ENCODE results near the gene GABRR3. TPM values are rescaled to one million over a fixed set of nuclear protein-coding genes. Genes with fewer than 3 reads are reported as not detected.

Gene GABRR3
- total RNA-seq, 1 experiment from 2014 or later = not detected

GRCh38 chr3:98041350-98041749 lies 6.2 kb upstream of the GABRR3 start:
- DNase-seq (ENCODE audit: low read depth, low spot score) = no peak
- Histone ChIP-seq H3K27me3 (ENCODE audit: control insufficient read depth, insufficient read depth, low read length) (peaks cover 11% of the 10 kb centered on the region), H3K9me3 (ENCODE audit: control insufficient read depth, insufficient read depth, low read depth, low read length) (no peaks in the 10 kb centered on the region), H3K4me1 (ENCODE audit: control insufficient read depth, insufficient read depth, low read length) (no peaks in the 10 kb centered on the region), H3K4me3 (ENCODE audit: low read depth in 2 of 2, low read length in 2 of 2) (no peak overlapping the region), H3K27ac (ENCODE audit: low read length) (no peak overlapping the region), H3K36me3 (ENCODE audit: control insufficient read depth, insufficient read depth, low read length) (no peaks in the 10 kb centered on the region)
- BruUV-seq (replicated peaks) = no TSS peak
- in situ Hi-C loops (cut with HindIII; ENCODE audit: low pct_unique_long_range_greater_than_20kb, low sequenced_read_pairs) (no loop called here), intact Hi-C loops (cut with micrococcal nuclease; ENCODE audit: unreplicated experiment) (no loop called here)
- ChIA-PET CTCF (no interaction called here), POLR2A (no interaction called here)
- ATAC-seq = no peak
- TF ChIP-seq, protein P1, sequence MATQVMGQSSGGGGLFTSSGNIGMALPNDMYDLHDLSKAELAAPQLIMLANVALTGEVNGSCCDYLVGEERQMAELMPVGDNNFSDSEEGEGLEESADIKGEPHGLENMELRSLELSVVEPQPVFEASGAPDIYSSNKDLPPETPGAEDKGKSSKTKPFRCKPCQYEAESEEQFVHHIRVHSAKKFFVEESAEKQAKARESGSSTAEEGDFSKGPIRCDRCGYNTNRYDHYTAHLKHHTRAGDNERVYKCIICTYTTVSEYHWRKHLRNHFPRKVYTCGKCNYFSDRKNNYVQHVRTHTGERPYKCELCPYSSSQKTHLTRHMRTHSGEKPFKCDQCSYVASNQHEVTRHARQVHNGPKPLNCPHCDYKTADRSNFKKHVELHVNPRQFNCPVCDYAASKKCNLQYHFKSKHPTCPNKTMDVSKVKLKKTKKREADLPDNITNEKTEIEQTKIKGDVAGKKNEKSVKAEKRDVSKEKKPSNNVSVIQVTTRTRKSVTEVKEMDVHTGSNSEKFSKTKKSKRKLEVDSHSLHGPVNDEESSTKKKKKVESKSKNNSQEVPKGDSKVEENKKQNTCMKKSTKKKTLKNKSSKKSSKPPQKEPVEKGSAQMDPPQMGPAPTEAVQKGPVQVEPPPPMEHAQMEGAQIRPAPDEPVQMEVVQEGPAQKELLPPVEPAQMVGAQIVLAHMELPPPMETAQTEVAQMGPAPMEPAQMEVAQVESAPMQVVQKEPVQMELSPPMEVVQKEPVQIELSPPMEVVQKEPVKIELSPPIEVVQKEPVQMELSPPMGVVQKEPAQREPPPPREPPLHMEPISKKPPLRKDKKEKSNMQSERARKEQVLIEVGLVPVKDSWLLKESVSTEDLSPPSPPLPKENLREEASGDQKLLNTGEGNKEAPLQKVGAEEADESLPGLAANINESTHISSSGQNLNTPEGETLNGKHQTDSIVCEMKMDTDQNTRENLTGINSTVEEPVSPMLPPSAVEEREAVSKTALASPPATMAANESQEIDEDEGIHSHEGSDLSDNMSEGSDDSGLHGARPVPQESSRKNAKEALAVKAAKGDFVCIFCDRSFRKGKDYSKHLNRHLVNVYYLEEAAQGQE (IDR thresholded peaks at IDR 0.05; ENCODE audit: insufficient read depth in 1 of 2, low read depth in 2 of 2, low read length in 1 of 2) = no peak
- TF ChIP-seq POLR2AphosphoS5 (IDR thresholded peaks at IDR 0.05; ENCODE audit: low read depth, low read length) (no peak), TCF7L2 (IDR thresholded peaks at IDR 0.05; ENCODE audit: low read depth, low read length) (no peak), CTCF (IDR thresholded peaks at IDR 0.05) (no peak), SIN3A (IDR thresholded peaks at IDR 0.05; ENCODE audit: borderline replicate concordance, insufficient read depth, low read depth, low read length) (no peak)

DNA sequence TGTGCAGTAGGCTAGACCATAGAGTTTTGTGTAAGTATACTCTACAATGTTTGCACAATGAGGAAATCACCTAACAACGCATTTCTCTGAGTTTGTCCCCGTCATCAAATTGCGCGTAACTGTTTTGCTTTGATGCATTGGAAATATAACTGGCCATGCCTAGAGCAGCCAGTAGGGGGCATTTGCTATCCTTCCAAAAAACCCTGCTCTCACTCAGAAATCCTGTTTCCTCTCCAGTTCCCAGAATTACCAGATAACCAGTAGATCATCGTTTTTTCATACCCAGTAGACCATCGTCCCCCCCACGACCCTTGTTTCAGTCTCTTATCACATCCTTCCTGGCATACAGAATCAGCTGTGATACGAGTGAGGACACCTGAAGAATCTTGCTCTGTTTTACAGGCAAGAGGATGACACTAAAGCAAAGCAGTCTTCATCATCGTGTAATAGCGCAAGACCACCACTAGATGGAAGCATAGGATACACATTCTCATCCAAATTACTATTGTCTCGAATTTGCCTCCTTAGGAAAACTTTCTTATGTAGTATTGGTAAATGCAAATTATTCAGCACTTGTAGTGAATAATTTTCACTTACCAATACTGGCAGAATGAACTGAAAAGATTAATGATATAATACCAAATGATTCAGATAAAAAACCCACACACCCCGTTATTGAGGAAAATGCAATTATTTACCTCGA lies 4.4 kb upstream of the GABRR3 start:
- in situ Hi-C loops (cut with HindIII; ENCODE audit: low pct_unique_long_range_greater_than_20kb, low sequenced_read_pairs) (no loop called here), intact Hi-C loops (cut with micrococcal nuclease; ENCODE audit: unreplicated experiment) (loop anchor here (1.0 to 5.0 kb wide), 3 partner anchors 149 to 538 kb away; no protein-coding TSS in a partner anchor)
- ATAC-seq (peak; percentile 96), DNase-seq (ENCODE audit: low read depth, low spot score) (peak; percentile 87)
- Histone ChIP-seq H3K9me3 (ENCODE audit: control insufficient read depth, insufficient read depth, low read depth, low read length) (no peaks in the 10 kb centered on the region), H3K4me3 (ENCODE audit: low read depth in 2 of 2, low read length in 2 of 2) (peak overlapping the region in 1 of 2 experiments; percentile 48; a peak in 2 of 4 replicates), H3K27me3 (ENCODE audit: control insufficient read depth, insufficient read depth, low read length) (peaks cover 25% of the 10 kb centered on the region), H3K27ac (ENCODE audit: low read length) (no peak overlapping the region), H3K4me1 (ENCODE audit: control insufficient read depth, insufficient read depth, low read length) (no peaks in the 10 kb centered on the region), H3K36me3 (ENCODE audit: control insufficient read depth, insufficient read depth, low read length) (no peaks in the 10 kb centered on the region)
- TF ChIP-seq CTCF (IDR thresholded peaks at IDR 0.05) (peak; percentile 97), TCF7L2 (IDR thresholded peaks at IDR 0.05; ENCODE audit: low read depth, low read length) (peak; percentile 23; the same call in 1 of the 2 replicates)
- TF ChIP-seq, protein P1 (IDR thresholded peaks at IDR 0.05; ENCODE audit: insufficient read depth in 1 of 2, low read depth in 2 of 2, low read length in 1 of 2) = no peak
- CTCF ChIA-PET = no interaction called here
- no TSS peak for BruUV-seq (replicated peaks)
- POLR2A ChIA-PET = no interaction called here

All from Panc1 (cell line).